H1 (cell line): Measurements from ENCODE around the gene MRPL1. TPM values are rescaled to one million over a fixed set of nuclear protein-coding genes. Genes with fewer than 3 reads are reported as not detected.

ENCODE experiments used
- CHD1 ChIP-seq: IDR thresholded peaks from 2 replicates; pipeline ENCODE4 v1.6.1; 2012; ENCODE audit warnings: low read depth, low read length, improper control_type of control experiment
- CHD7 ChIP-seq: fragments of 300-600 bp; sonication (generic); IDR thresholded peaks from 2 replicates; pipeline ENCODE4 v1.7.1; 2012; ENCODE audit warnings: low read length, moderate library complexity, mild to moderate bottlenecking, inconsistent platforms; ENCODE audit not compliant: insufficient replicate concordance
- GTF2F1 ChIP-seq: IDR thresholded peaks from 2 replicates; pipeline ENCODE4 v1.6.1; 2012; ENCODE audit warnings: low read depth, low read length, improper control_type of control experiment, borderline replicate concordance
- KDM1A ChIP-seq: fragments of 200-600, 300-600 bp; sonication (generic); IDR thresholded peaks from 2 replicates; pipeline ENCODE4 v1.7.1; 2016; ENCODE audit warnings: mild to moderate bottlenecking, low read length, borderline replicate concordance
- POLR2A ChIP-seq, 2 experiments: IDR thresholded peaks; 1 replicate in 1 of 2; 2 replicates in 1 of 2; pipeline ENCODE4 v1.6.1; 2011; ENCODE audit warnings: low read depth in 2 of 2, low read length in 2 of 2, mild to moderate bottlenecking in 2 of 2; ENCODE audit errors: control extremely low read depth in 1 of 2
- RNF2 ChIP-seq: fragments of 200-900, 300-1000 bp; sonication (generic); IDR thresholded peaks from 2 replicates; pipeline ENCODE4 v1.7.1; 2016; ENCODE audit warnings: borderline replicate concordance, low read depth, mild to moderate bottlenecking, antibody characterized with exemption, low read length; ENCODE audit not compliant: poor library complexity, severe bottlenecking; ENCODE audit errors: missing control alignments
- SP2 ChIP-seq: IDR thresholded peaks from 2 replicates; pipeline ENCODE4 v1.6.1; 2012; ENCODE audit warnings: mild to moderate bottlenecking, low read length, inconsistent platforms
- SP4 ChIP-seq: IDR thresholded peaks from 2 replicates; pipeline ENCODE4 v1.6.1; 2012; ENCODE audit warnings: low read length, inconsistent platforms
- TCF12 ChIP-seq: IDR thresholded peaks from 2 replicates; pipeline ENCODE4 v1.6.1; 2011; ENCODE audit warnings: low read depth, mild to moderate bottlenecking, low read length
- polyA plus RNA-seq, 7 experiments: library from polyadenylated mRNA; depleted of rRNA in 3 of 7; stranded (reverse) in 5 of 7; unstranded in 2 of 7; fragments of >200 nt in 5 of 7; fragments of 200-250 nt in 2 of 7; gene quantifications; 1 replicate in 5 of 7; 2 replicates in 1 of 7; 4 replicates in 1 of 7; pipeline versions ENCODE4 v1.2.1 to v1.2.3, GENCODE V29; 2011 to 2013; ENCODE audit warnings: missing spikeins in 2 of 7, mixed read lengths in 2 of 7
- total RNA-seq: library from RNA; stranded (reverse); fragmentation: NEBNext Ultra II Directional; extraction: Animal tissue kit (Norgen Biotek cat#: 25700); gene quantifications from 2 replicates; pipeline ENCODE4 v1.2.1, GENCODE V29; 2021

The MRPL1 gene
- total and polyA plus RNA-seq, 2 of the 8 experiments (the other 6 are each of a cell fraction or from before 2014, with no cell fraction given): 9.6 to 37.0 TPM

DNA sequence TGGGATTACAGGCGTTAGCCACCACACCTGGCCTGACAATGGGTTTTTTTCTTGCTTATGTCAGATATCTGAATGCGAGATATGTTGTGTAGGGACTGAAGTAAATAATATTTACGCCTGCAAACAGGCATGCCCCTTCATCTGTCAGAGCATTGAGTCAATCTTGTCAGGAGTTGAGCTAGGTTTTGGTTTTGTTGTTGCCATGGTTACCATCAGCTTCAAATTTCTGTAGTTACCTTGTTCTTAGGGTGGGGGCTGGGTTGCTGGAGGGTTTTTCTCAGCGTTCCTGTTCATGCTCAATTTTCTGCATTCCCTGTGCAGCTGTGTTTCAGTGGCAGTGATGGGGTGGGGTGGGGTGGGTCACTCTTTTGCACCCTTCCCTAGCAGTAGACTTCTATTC is 14.5 kb downstream of the MRPL1 start (continued):
- TF ChIP-seq CHD7 (no peak), RNF2 (no peak), CHD1 (no peak), KDM1A (no peak), SP2 (no peak), SP4 (no peak), TCF12 (no peak), GTF2F1 (no peak), POLR2A (IDR thresholded peaks at IDR 0.05; ENCODE audit: control extremely low read depth in 1 of 2, low read depth in 2 of 2, low read length in 2 of 2) (no peak)
- TF ChIP-seq, all 59 proteins: peak for 0
